Measurements from ENCODE around the gene GRIA4.

DNA sequence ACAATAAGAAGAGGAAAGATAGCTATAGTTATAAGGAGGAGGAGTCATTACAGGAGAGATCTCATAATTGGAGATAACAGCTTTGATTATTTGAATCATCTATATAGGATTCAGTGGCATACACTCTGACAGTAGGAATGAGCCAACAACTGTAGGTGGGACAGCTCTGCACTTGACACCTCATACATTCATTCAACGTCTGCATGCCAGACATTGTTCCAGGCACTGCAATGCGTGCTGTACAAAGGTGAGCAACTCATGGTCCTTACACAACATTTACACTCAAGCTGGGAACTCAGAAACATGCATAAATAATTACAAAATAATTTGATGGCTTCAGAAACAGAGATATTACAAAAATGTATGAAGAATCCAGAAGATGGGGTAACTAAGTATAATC is 257.9 kb downstream of the GRIA4 start:
- TF ChIP-seq, protein P1, sequence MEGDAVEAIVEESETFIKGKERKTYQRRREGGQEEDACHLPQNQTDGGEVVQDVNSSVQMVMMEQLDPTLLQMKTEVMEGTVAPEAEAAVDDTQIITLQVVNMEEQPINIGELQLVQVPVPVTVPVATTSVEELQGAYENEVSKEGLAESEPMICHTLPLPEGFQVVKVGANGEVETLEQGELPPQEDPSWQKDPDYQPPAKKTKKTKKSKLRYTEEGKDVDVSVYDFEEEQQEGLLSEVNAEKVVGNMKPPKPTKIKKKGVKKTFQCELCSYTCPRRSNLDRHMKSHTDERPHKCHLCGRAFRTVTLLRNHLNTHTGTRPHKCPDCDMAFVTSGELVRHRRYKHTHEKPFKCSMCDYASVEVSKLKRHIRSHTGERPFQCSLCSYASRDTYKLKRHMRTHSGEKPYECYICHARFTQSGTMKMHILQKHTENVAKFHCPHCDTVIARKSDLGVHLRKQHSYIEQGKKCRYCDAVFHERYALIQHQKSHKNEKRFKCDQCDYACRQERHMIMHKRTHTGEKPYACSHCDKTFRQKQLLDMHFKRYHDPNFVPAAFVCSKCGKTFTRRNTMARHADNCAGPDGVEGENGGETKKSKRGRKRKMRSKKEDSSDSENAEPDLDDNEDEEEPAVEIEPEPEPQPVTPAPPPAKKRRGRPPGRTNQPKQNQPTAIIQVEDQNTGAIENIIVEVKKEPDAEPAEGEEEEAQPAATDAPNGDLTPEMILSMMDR (IDR thresholded peaks at IDR 0.05; ENCODE audit: low read depth, low read length, poor library complexity, severe bottlenecking) = no peak
- no peak for TF ChIP-seq EZH2phosphoT487 (IDR thresholded peaks at IDR 0.05; ENCODE audit: borderline replicate concordance, low read length)
